K562 (cell line): ENCODE data around the gene TLR1. TPM values are rescaled to one million over a fixed set of nuclear protein-coding genes. Genes with fewer than 3 reads are reported as not detected.
"Not testable (repeated sequence)": the region's sequence is repeated elsewhere in the genome, so short reads cannot be mapped to it uniquely, and the experiment has no call there.

Experiments
- ATAC-seq: fragments of 200-7000 bp; cut with Tn5 transposase; 3 replicates; pipeline ENCODE4 v1.9.1; 2020; ENCODE audit warnings: moderate library complexity
- BruUV-seq: library from RNA; stranded (reverse); fragments of 400-500 nt; replicated peaks from 2 replicates; lab custom pipeline; 2021; lab: Mats Ljungman, UMichigan
- CTCF ChIA-PET: fragments of 300-600 bp; formaldehyde crosslinking; extraction: SDS; loops from one replicate; lab custom pipeline; 2021; ENCODE audit warnings: low intra/inter-chr PET ratio; lab: Yijun Ruan, JAX
- POLR2A ChIA-PET: fragments of 300-600, 350-650 bp; sonication (Branson Sonifier 250); formaldehyde crosslinking; extraction: SDS; loops from one replicate; lab custom pipeline; 2021; ENCODE audit warnings: antibody characterized with exemption, inconsistent platforms; lab: Yijun Ruan, JAX
- DNase-seq, 4 experiments: peaks; one replicate each; pipeline versions ENCODE4 v3.0.0 to v3.0.0-alpha.2; 2011 to 2018; ENCODE audit warnings: low spot score in 3 of 4, mixed read lengths in 3 of 4; ENCODE audit errors: extremely low read depth in 1 of 4
- FAIRE-seq: peaks from 2 replicates; lab custom pipeline; 2011; peaks lifted over from hg19 to GRCh38; lab: Jason Lieb, UNC
- H2AFZ ChIP-seq: 2 replicates; pipeline ENCODE4 v1.6.0; 2011; ENCODE audit warnings: low read depth, low read length, control low read depth, inconsistent platforms
- H3K27ac ChIP-seq: fragments of 200-600 bp; 3 replicates; pipeline ENCODE4 v1.8.0; 2011; ENCODE audit warnings: low read depth, mild to moderate bottlenecking, control low read depth, inconsistent platforms, low read length, moderate library complexity, mixed read lengths; ENCODE audit errors: extremely low read depth
- H3K27me3 ChIP-seq, 2 experiments: fragments of 300-600 bp in 1 of 2; 2 replicates in 1 of 2; 3 replicates in 1 of 2; pipeline versions ENCODE4 v1.6.0 to v1.8.0; 2011; ENCODE audit warnings: inconsistent platforms in 2 of 2, low read length in 2 of 2, mild to moderate bottlenecking in 1 of 2, mixed read lengths in 1 of 2, moderate library complexity in 1 of 2; ENCODE audit not compliant: control insufficient read depth in 2 of 2, insufficient read depth in 2 of 2
- H3K36me3 ChIP-seq: fragments of 300-600 bp; 3 replicates; pipeline ENCODE4 v1.8.0; 2011; ENCODE audit warnings: mild to moderate bottlenecking, low read length, inconsistent platforms; ENCODE audit not compliant: control insufficient read depth, insufficient read depth
- H3K4me1 ChIP-seq, 2 experiments: fragments of 200-600 bp in 1 of 2; replicated peaks in 1 of 2; 2 replicates in 1 of 2; 3 replicates in 1 of 2; pipeline versions ENCODE4 v1.5.1 to v1.8.0; 2011; ENCODE audit warnings: inconsistent platforms in 2 of 2, low read length in 2 of 2, mild to moderate bottlenecking in 1 of 2, mixed read lengths in 1 of 2, moderate library complexity in 1 of 2; ENCODE audit not compliant: control insufficient read depth in 2 of 2, insufficient read depth in 2 of 2
- H3K4me2 ChIP-seq: 2 replicates; pipeline ENCODE4 v1.6.1; 2011; ENCODE audit warnings: low read length, control low read depth, inconsistent platforms, mixed read lengths; ENCODE audit not compliant: insufficient read depth
- H3K4me3 ChIP-seq: fragments of 200-600 bp; sonication (generic), shearing (Covaris generic); 2 replicates; pipeline ENCODE4 v1.5.1; 2016; ENCODE audit warnings: control low read depth, inconsistent platforms
- H3K79me2 ChIP-seq: fragments of 200-600 bp; 3 replicates; pipeline ENCODE4 v1.8.0; 2011; ENCODE audit warnings: low read length, inconsistent platforms; ENCODE audit not compliant: control insufficient read depth, insufficient read depth
- H3K9ac ChIP-seq, 2 experiments: 2 replicates each; pipeline versions ENCODE4 v1.6.0 to v1.6.1; 2011; ENCODE audit warnings: low read depth in 2 of 2, low read length in 2 of 2, control low read depth in 1 of 2, inconsistent platforms in 1 of 2, mild to moderate bottlenecking in 1 of 2, mixed read lengths in 1 of 2; ENCODE audit not compliant: insufficient read depth in 1 of 2
- H3K9me1 ChIP-seq: one replicate; pipeline ENCODE4 v1.6.0; 2011; ENCODE audit warnings: inconsistent platforms, mild to moderate bottlenecking, low read length, moderate library complexity; ENCODE audit not compliant: control insufficient read depth, insufficient read depth
- H3K9me3 ChIP-seq: replicated peaks from 2 replicates; pipeline ENCODE4 v1.5.1; 2011; ENCODE audit warnings: low read depth, low read length, inconsistent platforms; ENCODE audit not compliant: control insufficient read depth, insufficient read depth
- H4K20me1 ChIP-seq: replicated peaks from 2 replicates; pipeline ENCODE4 v1.6.1; 2011; ENCODE audit warnings: low read length, inconsistent platforms, mixed read lengths; ENCODE audit not compliant: control insufficient read depth, insufficient read depth
- CBX8 ChIP-seq: fragments of 200-600 bp; sonication (generic); IDR thresholded peaks from 2 replicates; pipeline ENCODE4 v1.6.1; 2012; ENCODE audit warnings: borderline replicate concordance, mixed run types, low read depth, mild to moderate bottlenecking, moderate library complexity, mixed read lengths, low read length, control low read depth, inconsistent platforms; ENCODE audit not compliant: poor library complexity, severe bottlenecking; ENCODE audit errors: extremely low read depth
- LARP7 ChIP-seq: fragments of 450-650 bp; IDR thresholded peaks from 2 replicates; pipeline ENCODE4 v1.6.1; 2016
- PHF8 ChIP-seq: fragments of 200-600 bp; sonication (generic); IDR thresholded peaks from 2 replicates; pipeline ENCODE4 v1.6.1; 2012; ENCODE audit warnings: mixed run types, mild to moderate bottlenecking, inconsistent platforms, low read length, moderate library complexity, borderline replicate concordance
- WGBS: fragments of 100-300 bp; shearing (Covaris generic); methylation state at CpG from one replicate; pipeline ENCODE4 v1.1.6; 2016; ENCODE audit warnings: low coverage, mixed read lengths; ENCODE audit not compliant: insufficient coverage; ENCODE audit errors: missing lambda C conversion rate; 5-methylcytosine and 5-hydroxymethylcytosine counted together
- in situ Hi-C: fragments of 300-500 bp; cut with MboI; formaldehyde crosslinking; loops from 4 replicates; pipeline ENCODE4 v1.15.0; 2018; ENCODE audit warnings: inconsistent platforms, mixed read lengths
- intact Hi-C: fragments of 100-400 bp; cut with micrococcal nuclease; formaldehyde crosslinking; loops from 2 replicates; pipeline ENCODE4 v1.14.2; 2022
- polyA plus RNA-seq, 8 experiments: library from polyadenylated mRNA; depleted of rRNA in 4 of 8; stranded (reverse) in 5 of 8; unstranded in 3 of 8; fragments of >200 nt; fragmentation: Nextera tagmentation in 2 of 8; fragmentation: Illumina TruSeq in 1 of 8; extraction: Ambion mirVana in 2 of 8; extraction: Trizol in 1 of 8; gene quantifications; 2 replicates each; pipeline versions ENCODE4 v1.2.1 to v1.2.3, GENCODE V29; 2011 to 2014; ENCODE audit warnings: inconsistent platforms in 1 of 8, missing spikeins in 1 of 8
- total RNA-seq, 7 experiments: library from RNA; depleted of rRNA in 6 of 7; stranded (reverse); fragments of >200 nt in 6 of 7; fragmentation: Illumina TruSeq in 2 of 7; extraction: Trizol in 2 of 7; gene quantifications; 2 replicates each; pipeline versions ENCODE4 v1.2.1 to v1.2.3, GENCODE V29; 2011 to 2021; ENCODE audit warnings: low replicate concordance in 1 of 7

The TLR1 gene
- total and polyA plus RNA-seq, 9 of the 15 experiments (the other 6 are each of a cell fraction or from before 2014, with no cell fraction given) = 0.11 to 0.49 (median 0.29) TPM

- no peak for TF ChIP-seq PHF8
Observed at GRCh38 chr4:38775326-38775725, 29.3 kb downstream of the TLR1 start (continued).

GRCh38 chr4:38774181-38774955, 30.2 kb downstream of the TLR1 start:
- intact Hi-C loops (no loop called here), in situ Hi-C loops (no loop called here)
- no peaks in the 10 kb centered on the region for H4K20me1 ChIP-seq
- no peaks in the 10 kb centered on the region for H3K9me3 ChIP-seq
- FAIRE-seq (peak; percentile 11), DNase-seq (no peak), ATAC-seq (no peak)
- no peaks in the 10 kb centered on the region for H3K4me1 ChIP-seq
- ChIA-PET CTCF (no interaction called here), POLR2A (interaction anchor here (0.9 kb wide), 1 partner anchor 28 kb away, joined by 3 read pairs; no protein-coding TSS in a partner anchor)
- peaks cover 4 to 7% of the 10 kb centered on the region in 2 experiments; a peak in 1 of 5 replicates for H3K27me3 ChIP-seq
- WGBS = 2% methylated on average over 8 of the region's 8 CpGs
- H3K36me3 ChIP-seq = no peaks in the 10 kb centered on the region
- no peak overlapping the region for H3K4me2 ChIP-seq
- TF ChIP-seq LARP7 (no peak), CBX8 (peak; percentile 47)
- H3K9ac ChIP-seq = no peak overlapping the region
- H3K9me1 ChIP-seq = no peaks in the 10 kb centered on the region
- H3K79me2 ChIP-seq = no peaks in the 10 kb centered on the region
- H3K27ac ChIP-seq = no peak overlapping the region
- no TSS peak for BruUV-seq
- no peak overlapping the region for H2AFZ ChIP-seq
- no peak overlapping the region for H3K4me3 ChIP-seq

- H3K4me2 ChIP-seq, H3K4me3 ChIP-seq, H3K79me2 ChIP-seq, H2AFZ ChIP-seq, ATAC-seq, FAIRE-seq, H3K9ac ChIP-seq, intact Hi-C loops, H3K9me1 ChIP-seq, CTCF ChIA-PET, H3K27ac ChIP-seq, H3K36me3 ChIP-seq, BruUV-seq, in situ Hi-C loops, H3K9me3 ChIP-seq, H4K20me1 ChIP-seq, H3K4me1 ChIP-seq, DNase-seq: not testable (repeated sequence)
- POLR2A ChIA-PET = interaction anchor here (1.3 kb wide), 1 partner anchor 14 kb away, joined by 4 read pairs; no protein-coding TSS in a partner anchor
- 5% methylated on average over 2 of the region's 2 CpGs for WGBS
- peaks cover 7 to 18% of the 10 kb centered on the region in 2 experiments; a peak in 3 of 5 replicates for H3K27me3 ChIP-seq
Observed at GRCh38 chr4:38770281-38770680, 34.3 kb downstream of the TLR1 start.
